SJSA1 (cell line): ENCODE data around the gene BIRC2. TPM values are rescaled to one million over a fixed set of nuclear protein-coding genes. Genes with fewer than 3 reads are reported as not detected.
A peak's percentile ranks its signal among the peaks of the same experiment; 100 is the strongest.
"Not testable (repeated sequence)": the region's sequence is repeated elsewhere in the genome, so short reads cannot be mapped to it uniquely, and the experiment has no call there.

Source experiments
- DNase-seq, 2 experiments: peaks; one replicate each; pipeline ENCODE4 v3.0.0-alpha.2; 2015 to 2020; ENCODE audit warnings: low spot score in 2 of 2, low read depth in 1 of 2
- H3K27ac ChIP-seq: fragments of 250-450 bp; sonication (Bioruptor Pico); 2 replicates; pipeline ENCODE4 v1.5.1; 2020; ENCODE audit warnings: mild to moderate bottlenecking, moderate library complexity
- H3K27me3 ChIP-seq: fragments of 250-450 bp; sonication (Bioruptor Pico); replicated peaks from 2 replicates; pipeline ENCODE4 v1.5.1; 2020; ENCODE audit warnings: mild to moderate bottlenecking, moderate library complexity
- H3K36me3 ChIP-seq: fragments of 250-450 bp; sonication (Bioruptor Pico); 2 replicates; pipeline ENCODE4 v1.5.1; 2020; ENCODE audit warnings: mild to moderate bottlenecking
- H3K4me1 ChIP-seq: fragments of 250-450 bp; sonication (Bioruptor Pico); replicated peaks from 2 replicates; pipeline ENCODE4 v1.6.1; 2021; ENCODE audit warnings: mild to moderate bottlenecking
- H3K4me3 ChIP-seq: fragments of 250-450 bp; sonication (Bioruptor Pico); 2 replicates; pipeline ENCODE4 v1.5.1; 2020; ENCODE audit warnings: mild to moderate bottlenecking
- H3K9me3 ChIP-seq: fragments of 250-450 bp; sonication (Bioruptor Pico); replicated peaks from 2 replicates; pipeline ENCODE4 v1.5.1; 2020; ENCODE audit warnings: mild to moderate bottlenecking
- total RNA-seq: library from RNA; depleted of rRNA; stranded (reverse); fragments of >200 nt; shearing (Covaris generic); gene quantifications from 2 replicates; pipeline ENCODE4 v1.2.3, GENCODE V29; 2014

BIRC2 gene
- total RNA-seq, 1 experiment from 2014 or later: 68.7 TPM

- H3K36me3 ChIP-seq: peaks cover 36% of the 10 kb centered on the region
- not testable (repeated sequence) for DNase-seq, H3K9me3 ChIP-seq, H3K27ac ChIP-seq, H3K4me1 ChIP-seq, H3K4me3 ChIP-seq, H3K27me3 ChIP-seq
Measured at GRCh38 chr11:102374633-102375424, 27.8 kb downstream of the BIRC2 start.

- Histone ChIP-seq H3K9me3 (no peaks in the 10 kb centered on the region), H3K36me3 (peaks cover 39% of the 10 kb centered on the region), H3K4me3 (no peak overlapping the region), H3K27ac (no peak overlapping the region), H3K27me3 (no peaks in the 10 kb centered on the region), H3K4me1 (peaks cover 7% of the 10 kb centered on the region)
- DNase-seq: no peak
Measured at GRCh38 chr11:102375720-102376399, 28.8 kb downstream of the BIRC2 start.

GRCh38 chr11:102377891-102378290, 30.9 kb downstream of the BIRC2 start:
- H3K9me3 ChIP-seq: no peaks in the 10 kb centered on the region
- H3K27ac ChIP-seq: no peak overlapping the region
- no peaks in the 10 kb centered on the region for H3K27me3 ChIP-seq
- no peak overlapping the region for H3K4me3 ChIP-seq
- H3K4me1 ChIP-seq: peaks cover 7% of the 10 kb centered on the region
- peaks cover 42% of the 10 kb centered on the region for H3K36me3 ChIP-seq
- DNase-seq: no peak

DNA sequence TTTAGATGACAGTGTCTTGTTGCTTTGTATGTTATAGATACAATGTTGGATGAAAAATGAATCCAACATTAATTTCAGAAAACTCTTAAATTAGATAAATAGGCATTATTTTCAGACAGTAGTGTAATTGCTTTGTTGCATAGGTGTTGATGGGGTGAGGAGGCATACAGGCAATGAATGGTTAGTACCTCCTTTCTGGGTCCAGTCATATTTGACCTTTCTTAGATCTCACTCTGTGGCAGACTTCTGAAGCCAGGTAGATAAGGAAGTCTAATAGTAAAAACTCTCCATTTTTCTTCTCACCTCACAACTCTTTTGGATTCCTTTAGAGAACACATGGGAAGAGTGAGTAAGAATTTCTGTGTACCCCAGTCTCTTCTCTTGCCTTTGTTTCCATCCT, 31.8 kb downstream of the BIRC2 start:
- Histone ChIP-seq H3K9me3 (no peaks in the 10 kb centered on the region), H3K27me3 (no peaks in the 10 kb centered on the region), H3K27ac (no peak overlapping the region), H3K4me3 (no peak overlapping the region), H3K36me3 (peaks cover 43% of the 10 kb centered on the region), H3K4me1 (peaks cover 7% of the 10 kb centered on the region)
- DNase-seq: no peak

DNA sequence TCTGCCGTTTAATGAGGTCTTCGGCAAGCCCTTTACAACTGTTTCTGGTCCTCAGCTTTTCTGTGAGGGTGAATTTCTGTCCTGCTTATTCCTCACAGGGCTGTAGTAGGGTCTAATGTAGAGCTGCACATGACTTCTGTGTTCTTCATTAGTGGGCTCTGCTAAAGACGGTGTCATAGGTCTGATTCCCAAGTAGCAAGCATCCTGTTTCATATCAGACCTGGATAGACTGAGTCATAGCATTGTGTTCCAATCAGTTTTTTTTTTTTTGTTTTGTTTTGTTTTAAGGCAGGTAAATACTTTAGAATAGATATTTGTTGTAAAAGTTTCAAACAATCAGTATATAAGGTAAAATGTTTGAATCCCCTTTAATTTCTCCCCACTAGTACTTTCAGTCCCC, 35.4 kb downstream of the BIRC2 start:
- H3K4me3 ChIP-seq: no peak overlapping the region
- H3K36me3 ChIP-seq: peaks cover 39% of the 10 kb centered on the region
- H3K27ac ChIP-seq: no peak overlapping the region
- DNase-seq: no peak
- no peaks in the 10 kb centered on the region for H3K9me3 ChIP-seq
- H3K27me3 ChIP-seq: no peaks in the 10 kb centered on the region
- peaks cover 6% of the 10 kb centered on the region for H3K4me1 ChIP-seq

- peaks cover 29% of the 10 kb centered on the region for H3K36me3 ChIP-seq
- H3K27me3 ChIP-seq: no peaks in the 10 kb centered on the region
- H3K27ac ChIP-seq: no peak overlapping the region
- H3K4me1 ChIP-seq: no peaks in the 10 kb centered on the region
- no peaks in the 10 kb centered on the region for H3K9me3 ChIP-seq
- H3K4me3 ChIP-seq: no peak overlapping the region
- DNase-seq: no peak
Measured at GRCh38 chr11:102383839-102384238, 36.8 kb downstream of the BIRC2 start.

- no peak for DNase-seq
- H3K27ac ChIP-seq: no peak overlapping the region
- peaks cover 25% of the 10 kb centered on the region for H3K36me3 ChIP-seq
- no peak overlapping the region for H3K4me3 ChIP-seq
- H3K4me1 ChIP-seq: no peaks in the 10 kb centered on the region
- no peaks in the 10 kb centered on the region for H3K9me3 ChIP-seq
- H3K27me3 ChIP-seq: no peaks in the 10 kb centered on the region
Measured at GRCh38 chr11:102384419-102385079, 37.5 kb downstream of the BIRC2 start.

GRCh38 chr11:102385085-102386007, 38.3 kb downstream of the BIRC2 start:
- Histone ChIP-seq H3K27me3 (no peaks in the 10 kb centered on the region), H3K9me3 (no peaks in the 10 kb centered on the region), H3K4me1 (no peaks in the 10 kb centered on the region), H3K36me3 (peaks cover 22% of the 10 kb centered on the region), H3K4me3 (no peak overlapping the region), H3K27ac (no peak overlapping the region)
- no peak for DNase-seq

DNA sequence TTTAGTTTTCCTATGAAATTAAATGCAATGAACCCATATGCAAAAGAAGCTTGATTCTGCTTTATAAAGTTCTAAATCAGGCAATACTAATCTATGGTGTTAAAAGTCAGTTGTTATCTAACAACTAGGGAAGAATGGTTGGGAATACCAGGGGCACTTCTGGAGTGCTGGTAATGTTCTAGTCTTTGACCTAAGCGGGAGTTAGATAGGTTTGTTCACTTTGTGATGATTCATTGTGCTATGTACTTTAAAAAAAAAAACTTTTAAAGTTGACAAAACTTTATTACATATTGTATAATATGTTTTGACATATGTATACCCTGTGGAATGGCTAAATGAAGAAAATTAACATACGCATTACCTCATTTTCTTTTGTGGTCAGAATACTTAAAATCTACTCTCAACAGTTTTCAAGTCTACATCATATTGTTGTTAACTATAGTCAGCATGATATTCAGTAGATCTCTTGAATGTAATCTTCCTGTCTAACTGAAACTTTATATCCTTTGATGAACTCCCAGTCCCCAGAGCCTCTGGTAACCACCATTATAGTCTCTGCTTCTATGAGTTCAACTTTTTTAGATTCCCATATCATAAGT, 39.2 kb downstream of the BIRC2 start:
- Histone ChIP-seq H3K27me3 (no peaks in the 10 kb centered on the region), H3K4me3 (no peak overlapping the region), H3K4me1 (no peaks in the 10 kb centered on the region; the same call in 1 of the 2 replicates), H3K9me3 (no peaks in the 10 kb centered on the region), H3K36me3 (peaks cover 25% of the 10 kb centered on the region), H3K27ac (no peak overlapping the region)
- no peak for DNase-seq

GRCh38 chr11:102387043-102387781, 40.2 kb downstream of the BIRC2 start:
- Histone ChIP-seq H3K36me3 (peaks cover 30% of the 10 kb centered on the region), H3K27me3 (no peaks in the 10 kb centered on the region), H3K4me3 (no peak overlapping the region), H3K27ac (no peak overlapping the region), H3K9me3 (no peaks in the 10 kb centered on the region), H3K4me1 (no peaks in the 10 kb centered on the region; the same call in 1 of the 2 replicates)
- DNase-seq: no peak

- Histone ChIP-seq H3K4me1 (no peaks in the 10 kb centered on the region; the same call in 1 of the 2 replicates), H3K27me3 (no peaks in the 10 kb centered on the region), H3K27ac (no peak overlapping the region), H3K9me3 (no peaks in the 10 kb centered on the region), H3K4me3 (no peak overlapping the region), H3K36me3 (peaks cover 39% of the 10 kb centered on the region)
- no peak for DNase-seq
Measured at GRCh38 chr11:102389253-102389652, 42.2 kb downstream of the BIRC2 start.

DNA sequence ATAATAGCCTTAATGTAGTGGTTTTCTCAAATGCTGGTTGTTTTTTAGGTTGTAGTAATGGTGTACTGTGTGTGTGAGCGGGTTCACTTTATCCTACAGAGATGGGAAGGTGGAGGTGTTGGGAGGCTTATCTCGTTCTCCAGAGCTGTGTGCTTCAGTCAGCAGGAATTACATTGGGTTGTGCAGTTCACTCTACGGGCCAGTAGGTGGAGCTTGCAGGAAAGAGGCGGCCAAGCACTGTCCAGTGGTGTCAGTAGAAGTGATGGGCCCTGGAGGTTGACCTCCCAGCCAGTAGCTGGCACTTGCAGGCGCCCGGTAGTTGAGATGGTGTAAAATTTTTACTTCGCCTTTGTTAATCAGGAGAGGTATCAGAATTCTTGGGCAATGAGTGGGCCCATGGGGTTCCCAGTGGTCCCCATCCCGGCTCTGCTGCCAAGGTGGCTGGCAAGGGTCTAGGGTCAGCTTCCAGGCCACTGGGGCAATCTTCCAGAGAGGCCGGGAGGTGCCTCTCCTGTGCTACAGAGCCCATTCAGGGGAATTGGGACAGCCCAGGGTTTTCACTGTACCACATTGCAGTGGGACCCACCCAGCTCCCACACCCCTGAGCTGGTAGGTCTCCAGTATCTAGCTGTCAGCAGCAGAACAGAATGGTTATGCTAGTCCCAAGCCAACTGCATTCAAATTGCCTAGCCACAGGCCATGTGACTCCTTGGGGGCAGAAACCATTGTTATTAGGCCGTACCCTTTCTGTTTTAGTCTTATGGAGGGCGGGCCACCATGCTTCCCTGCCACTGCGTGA, 43.9 kb downstream of the BIRC2 start:
- peaks cover 47% of the 10 kb centered on the region for H3K36me3 ChIP-seq
- peak; percentile 34 to 57 for DNase-seq
- no peaks in the 10 kb centered on the region for H3K27me3 ChIP-seq
- no peak overlapping the region for H3K27ac ChIP-seq
- no peaks in the 10 kb centered on the region; the same call in 1 of the 2 replicates for H3K4me1 ChIP-seq
- no peaks in the 10 kb centered on the region for H3K9me3 ChIP-seq
- no peak overlapping the region for H3K4me3 ChIP-seq
